Gastrocnemius medialis (tissue), 4 donors: ENCODE data around the gene STAP1.

Experiments used
- POLR2A ChIP-seq, 2 donors: fragments of 450-650 bp; IDR thresholded peaks; one replicate each; pipeline ENCODE4 v1.6.1; 2017; ENCODE audit warnings: antibody characterized with exemption in 2 of 2, mild to moderate bottlenecking in 2 of 2, moderate library complexity in 2 of 2
- TF ChIP-seq, protein P1 (sequence below), 5 experiments: fragments of 450-650 bp in 3 of 5; fragments of 200-600 bp in 2 of 5; sonication (generic) in 2 of 5; IDR thresholded peaks in 4 of 5; conservative IDR thresholded peaks in 1 of 5; 1 replicate in 4 of 5; 2 replicates in 1 of 5; pipeline ENCODE4 v1.5.1; 2016 to 2019; ENCODE audit warnings: antibody characterized with exemption in 5 of 5, mild to moderate bottlenecking in 3 of 5, moderate library complexity in 3 of 5

DNA sequence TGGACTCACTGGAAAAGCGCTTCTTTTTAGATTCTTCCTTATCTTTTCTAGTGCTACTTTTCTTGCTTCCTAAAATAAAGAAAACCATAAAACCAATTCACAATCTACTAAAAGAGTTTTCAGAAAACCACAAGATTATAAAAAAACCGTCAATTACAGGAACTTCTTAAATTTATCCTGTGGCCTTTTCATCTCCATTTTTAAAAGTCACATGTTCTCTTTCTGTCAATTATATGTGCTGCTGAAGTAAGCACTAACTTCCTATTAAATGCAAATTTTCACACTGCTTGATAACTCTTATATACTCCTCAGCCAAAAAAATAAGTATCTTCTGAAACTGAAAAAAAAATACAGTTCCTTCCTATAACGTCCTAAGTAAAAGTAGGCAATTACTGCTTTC, 46.0 kb upstream of the STAP1 start:
- TF ChIP-seq, protein P1, sequence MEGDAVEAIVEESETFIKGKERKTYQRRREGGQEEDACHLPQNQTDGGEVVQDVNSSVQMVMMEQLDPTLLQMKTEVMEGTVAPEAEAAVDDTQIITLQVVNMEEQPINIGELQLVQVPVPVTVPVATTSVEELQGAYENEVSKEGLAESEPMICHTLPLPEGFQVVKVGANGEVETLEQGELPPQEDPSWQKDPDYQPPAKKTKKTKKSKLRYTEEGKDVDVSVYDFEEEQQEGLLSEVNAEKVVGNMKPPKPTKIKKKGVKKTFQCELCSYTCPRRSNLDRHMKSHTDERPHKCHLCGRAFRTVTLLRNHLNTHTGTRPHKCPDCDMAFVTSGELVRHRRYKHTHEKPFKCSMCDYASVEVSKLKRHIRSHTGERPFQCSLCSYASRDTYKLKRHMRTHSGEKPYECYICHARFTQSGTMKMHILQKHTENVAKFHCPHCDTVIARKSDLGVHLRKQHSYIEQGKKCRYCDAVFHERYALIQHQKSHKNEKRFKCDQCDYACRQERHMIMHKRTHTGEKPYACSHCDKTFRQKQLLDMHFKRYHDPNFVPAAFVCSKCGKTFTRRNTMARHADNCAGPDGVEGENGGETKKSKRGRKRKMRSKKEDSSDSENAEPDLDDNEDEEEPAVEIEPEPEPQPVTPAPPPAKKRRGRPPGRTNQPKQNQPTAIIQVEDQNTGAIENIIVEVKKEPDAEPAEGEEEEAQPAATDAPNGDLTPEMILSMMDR (IDR thresholded peaks at IDR 0.05 in 4 of 5, conservative IDR thresholded peaks at IDR 0.05 in 1 of 5): no peak
- no peak for TF ChIP-seq POLR2A (IDR thresholded peaks at IDR 0.05)
